Neural cell (in vitro differentiated cells): ENCODE data around the gene WIPF3. TPM values are rescaled to one million over a fixed set of nuclear protein-coding genes. Genes with fewer than 3 reads are reported as not detected.

ENCODE experiments used
- H2AFZ ChIP-seq: fragments of 200-600, 300-800 bp; sonication (generic), shearing (Covaris generic); 2 replicates; pipeline ENCODE4 v1.6.0; 2014; ENCODE audit warnings: low read depth, mild to moderate bottlenecking, antibody characterized with exemption, low read length, moderate library complexity
- H3F3A ChIP-seq: fragments of 200-600 bp; shearing (Covaris generic); 2 replicates; pipeline ENCODE4 v1.6.1; 2016; ENCODE audit warnings: mild to moderate bottlenecking, moderate library complexity, mixed read lengths, antibody characterized with exemption, low read length; ENCODE audit not compliant: insufficient read depth, poor library complexity, severe bottlenecking
- H3K27ac ChIP-seq: fragments of 200-600, 300-800 bp; sonication (generic), shearing (Covaris generic); 2 replicates; pipeline ENCODE4 v1.5.1; 2014; ENCODE audit warnings: mild to moderate bottlenecking, low read length, moderate library complexity
- H3K27me3 ChIP-seq: fragments of 300-800, 200-600 bp; sonication (generic), shearing (Covaris generic); 2 replicates; pipeline ENCODE4 v1.6.0; 2014; ENCODE audit warnings: mild to moderate bottlenecking, low read depth, low read length, moderate library complexity; ENCODE audit not compliant: insufficient read depth
- H3K36me3 ChIP-seq: fragments of 300-800, 200-600 bp; sonication (generic), shearing (Covaris generic); 2 replicates; pipeline ENCODE4 v1.5.1; 2014; ENCODE audit warnings: mild to moderate bottlenecking, antibody characterized with exemption, low read length, moderate library complexity; ENCODE audit not compliant: insufficient read depth
- H3K4me2 ChIP-seq: fragments of 300-800, 200-600 bp; sonication (generic), shearing (Covaris generic); 2 replicates; pipeline ENCODE4 v1.6.0; 2014; ENCODE audit warnings: mild to moderate bottlenecking, low read length
- H3K4me3 ChIP-seq: fragments of 300-800, 200-600 bp; sonication (generic), shearing (Covaris generic); 2 replicates; pipeline ENCODE4 v1.5.1; 2014; ENCODE audit warnings: mild to moderate bottlenecking, low read length, moderate library complexity
- H3K79me2 ChIP-seq: fragments of 200-600 bp; shearing (Covaris generic); replicated peaks from 2 replicates; pipeline ENCODE4 v1.6.0; 2014; ENCODE audit warnings: mild to moderate bottlenecking, low read length, moderate library complexity; ENCODE audit not compliant: insufficient read depth
- H3K9ac ChIP-seq: fragments of 300-800, 200-600 bp; sonication (generic), shearing (Covaris generic); 2 replicates; pipeline ENCODE4 v1.6.1; 2016; ENCODE audit warnings: mild to moderate bottlenecking, low read length, mixed read lengths
- H3K9me2 ChIP-seq: fragments of 200-600 bp; shearing (Covaris generic); 2 replicates; pipeline ENCODE4 v1.6.1; 2016; ENCODE audit warnings: mild to moderate bottlenecking, low read length, mixed read lengths; ENCODE audit not compliant: insufficient read depth
- H3K9me3 ChIP-seq: fragments of 200-600, 300-800 bp; sonication (generic), shearing (Covaris generic); 2 replicates; pipeline ENCODE4 v1.6.1; 2016; ENCODE audit warnings: mild to moderate bottlenecking, mixed run types, low read length, moderate library complexity, mixed read lengths
- H4K20me1 ChIP-seq: fragments of 200-600 bp; shearing (Covaris generic); 2 replicates; pipeline ENCODE4 v1.6.1; 2016; ENCODE audit warnings: mild to moderate bottlenecking, mixed run types; ENCODE audit not compliant: insufficient read depth
- EP300 ChIP-seq: fragments of 450-650 bp; conservative IDR thresholded peaks from 2 replicates; pipeline ENCODE4 v1.6.1; 2014; ENCODE audit warnings: antibody characterized with exemption, mild to moderate bottlenecking, moderate library complexity; ENCODE audit not compliant: poor library complexity, severe bottlenecking
- EZH2 ChIP-seq: fragments of 200-600, 300-800 bp; shearing (Covaris generic), sonication (generic); IDR thresholded peaks from 2 replicates; pipeline ENCODE4 v1.6.1; 2014; ENCODE audit warnings: antibody characterized with exemption, low read length, borderline replicate concordance, mild to moderate bottlenecking; ENCODE audit not compliant: insufficient read depth, poor library complexity, severe bottlenecking
- MXI1 ChIP-seq: fragments of 450-650 bp; conservative IDR thresholded peaks from 2 replicates; pipeline ENCODE4 v1.6.1; 2014; ENCODE audit warnings: antibody characterized with exemption, mild to moderate bottlenecking; ENCODE audit not compliant: poor library complexity, severe bottlenecking
- POLR2AphosphoS5 ChIP-seq: IDR thresholded peaks from 2 replicates; pipeline ENCODE4 v1.6.1; 2012
- RAD21 ChIP-seq: fragments of 450-650 bp; conservative IDR thresholded peaks from 2 replicates; pipeline ENCODE4 v1.6.1; 2014; ENCODE audit warnings: antibody characterized with exemption, mild to moderate bottlenecking, moderate library complexity
- SMC3 ChIP-seq: fragments of 450-650 bp; conservative IDR thresholded peaks from 2 replicates; pipeline ENCODE4 v1.6.1; 2014; ENCODE audit warnings: antibody characterized with exemption, mild to moderate bottlenecking, moderate library complexity; ENCODE audit not compliant: poor library complexity
- TAF1 ChIP-seq: IDR thresholded peaks from 2 replicates; pipeline ENCODE4 v1.6.1; 2012; ENCODE audit warnings: low read depth
- polyA plus RNA-seq: library from polyadenylated mRNA; depleted of rRNA; stranded (reverse); fragments of >200 nt; gene quantifications from 2 replicates; pipeline ENCODE4 v1.2.3, GENCODE V29; 2014
- TF ChIP-seq, protein P1 (sequence below): IDR thresholded peaks from 2 replicates; pipeline ENCODE4 v1.6.1; 2012; ENCODE audit warnings: borderline replicate concordance
- TF ChIP-seq, protein P2 (sequence below): fragments of 450-650 bp; IDR thresholded peaks from 2 replicates; pipeline ENCODE4 v1.5.1; 2014; ENCODE audit warnings: antibody characterized with exemption, mild to moderate bottlenecking, moderate library complexity; ENCODE audit not compliant: poor library complexity, severe bottlenecking

The WIPF3 gene
- polyA plus RNA-seq, 1 donor from 2014 or later = 3.8 TPM

DNA sequence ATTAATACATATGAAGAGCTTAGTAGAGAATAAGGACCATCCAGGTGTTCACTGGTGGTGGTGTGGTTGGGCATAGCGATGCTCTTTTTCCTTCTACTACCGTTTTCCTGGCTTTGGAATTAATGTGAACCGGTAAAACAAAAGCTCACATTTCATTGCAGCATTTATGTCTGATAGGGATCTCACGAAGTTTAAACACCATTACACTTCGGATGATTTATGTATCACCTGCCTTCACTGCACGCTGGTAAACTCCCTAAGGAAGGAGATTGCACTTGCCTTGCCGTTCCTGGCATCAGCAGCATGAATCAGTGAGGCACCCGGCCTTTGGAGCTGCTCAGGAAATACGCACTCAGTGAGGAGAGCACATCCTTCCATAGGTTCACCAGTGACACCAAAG is 47.5 kb downstream of the WIPF3 start:
- TF ChIP-seq POLR2AphosphoS5 (no peak), EZH2 (no peak), MXI1 (no peak), SMC3 (no peak), RAD21 (no peak), EP300 (no peak), TAF1 (no peak)
- TF ChIP-seq, protein P1, sequence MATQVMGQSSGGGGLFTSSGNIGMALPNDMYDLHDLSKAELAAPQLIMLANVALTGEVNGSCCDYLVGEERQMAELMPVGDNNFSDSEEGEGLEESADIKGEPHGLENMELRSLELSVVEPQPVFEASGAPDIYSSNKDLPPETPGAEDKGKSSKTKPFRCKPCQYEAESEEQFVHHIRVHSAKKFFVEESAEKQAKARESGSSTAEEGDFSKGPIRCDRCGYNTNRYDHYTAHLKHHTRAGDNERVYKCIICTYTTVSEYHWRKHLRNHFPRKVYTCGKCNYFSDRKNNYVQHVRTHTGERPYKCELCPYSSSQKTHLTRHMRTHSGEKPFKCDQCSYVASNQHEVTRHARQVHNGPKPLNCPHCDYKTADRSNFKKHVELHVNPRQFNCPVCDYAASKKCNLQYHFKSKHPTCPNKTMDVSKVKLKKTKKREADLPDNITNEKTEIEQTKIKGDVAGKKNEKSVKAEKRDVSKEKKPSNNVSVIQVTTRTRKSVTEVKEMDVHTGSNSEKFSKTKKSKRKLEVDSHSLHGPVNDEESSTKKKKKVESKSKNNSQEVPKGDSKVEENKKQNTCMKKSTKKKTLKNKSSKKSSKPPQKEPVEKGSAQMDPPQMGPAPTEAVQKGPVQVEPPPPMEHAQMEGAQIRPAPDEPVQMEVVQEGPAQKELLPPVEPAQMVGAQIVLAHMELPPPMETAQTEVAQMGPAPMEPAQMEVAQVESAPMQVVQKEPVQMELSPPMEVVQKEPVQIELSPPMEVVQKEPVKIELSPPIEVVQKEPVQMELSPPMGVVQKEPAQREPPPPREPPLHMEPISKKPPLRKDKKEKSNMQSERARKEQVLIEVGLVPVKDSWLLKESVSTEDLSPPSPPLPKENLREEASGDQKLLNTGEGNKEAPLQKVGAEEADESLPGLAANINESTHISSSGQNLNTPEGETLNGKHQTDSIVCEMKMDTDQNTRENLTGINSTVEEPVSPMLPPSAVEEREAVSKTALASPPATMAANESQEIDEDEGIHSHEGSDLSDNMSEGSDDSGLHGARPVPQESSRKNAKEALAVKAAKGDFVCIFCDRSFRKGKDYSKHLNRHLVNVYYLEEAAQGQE = no peak
- TF ChIP-seq, protein P2, sequence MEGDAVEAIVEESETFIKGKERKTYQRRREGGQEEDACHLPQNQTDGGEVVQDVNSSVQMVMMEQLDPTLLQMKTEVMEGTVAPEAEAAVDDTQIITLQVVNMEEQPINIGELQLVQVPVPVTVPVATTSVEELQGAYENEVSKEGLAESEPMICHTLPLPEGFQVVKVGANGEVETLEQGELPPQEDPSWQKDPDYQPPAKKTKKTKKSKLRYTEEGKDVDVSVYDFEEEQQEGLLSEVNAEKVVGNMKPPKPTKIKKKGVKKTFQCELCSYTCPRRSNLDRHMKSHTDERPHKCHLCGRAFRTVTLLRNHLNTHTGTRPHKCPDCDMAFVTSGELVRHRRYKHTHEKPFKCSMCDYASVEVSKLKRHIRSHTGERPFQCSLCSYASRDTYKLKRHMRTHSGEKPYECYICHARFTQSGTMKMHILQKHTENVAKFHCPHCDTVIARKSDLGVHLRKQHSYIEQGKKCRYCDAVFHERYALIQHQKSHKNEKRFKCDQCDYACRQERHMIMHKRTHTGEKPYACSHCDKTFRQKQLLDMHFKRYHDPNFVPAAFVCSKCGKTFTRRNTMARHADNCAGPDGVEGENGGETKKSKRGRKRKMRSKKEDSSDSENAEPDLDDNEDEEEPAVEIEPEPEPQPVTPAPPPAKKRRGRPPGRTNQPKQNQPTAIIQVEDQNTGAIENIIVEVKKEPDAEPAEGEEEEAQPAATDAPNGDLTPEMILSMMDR = no peak
- no peaks in the 10 kb centered on the region for H3K79me2 ChIP-seq

DNA sequence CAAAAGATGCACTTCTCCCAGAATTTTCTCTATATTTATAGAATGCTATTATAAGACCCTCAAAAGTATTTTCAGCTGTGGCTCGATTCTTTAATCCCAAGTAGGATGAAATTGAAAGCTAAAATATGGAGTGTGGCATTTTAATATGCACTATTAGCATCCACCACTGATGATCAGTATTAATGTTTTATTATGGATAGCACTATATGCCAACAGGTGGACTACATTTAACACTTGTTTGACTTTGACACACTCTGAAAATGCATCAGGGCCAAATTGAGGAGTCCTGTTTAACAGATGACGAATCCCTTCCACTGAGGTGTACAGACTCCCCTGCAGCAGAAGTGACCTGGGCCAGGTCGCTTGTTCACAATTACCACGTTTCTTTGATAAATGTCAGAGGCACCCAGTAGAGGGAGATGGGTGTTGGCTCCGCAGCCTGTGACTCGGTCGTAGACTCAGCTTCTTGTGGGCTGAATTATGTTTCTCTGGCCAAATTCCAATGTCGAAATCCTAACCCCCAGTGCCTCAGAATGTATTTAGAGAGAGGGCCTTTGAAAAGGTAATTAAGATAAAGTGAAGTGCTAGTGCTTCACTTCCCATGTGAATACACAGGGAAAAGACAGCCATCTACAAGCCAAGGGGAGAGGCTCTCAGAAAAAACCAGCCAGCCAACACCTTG is 48.1 kb downstream of the WIPF3 start:
- no peaks in the 10 kb centered on the region for H3K9me2 ChIP-seq
- H3K27me3 ChIP-seq = no peaks in the 10 kb centered on the region
- no peak overlapping the region for H3K9ac ChIP-seq
- no peak overlapping the region for H2AFZ ChIP-seq
- H4K20me1 ChIP-seq = no peaks in the 10 kb centered on the region
- H3K79me2 ChIP-seq = no peaks in the 10 kb centered on the region
- no peaks in the 10 kb centered on the region for H3F3A ChIP-seq
- H3K4me3 ChIP-seq = no peak overlapping the region
- TF ChIP-seq SMC3 (no peak), MXI1 (no peak), POLR2AphosphoS5 (no peak), TAF1 (no peak), EP300 (no peak), RAD21 (no peak)
- TF ChIP-seq, protein P1 = no peak
- no peak overlapping the region for H3K27ac ChIP-seq
- H3K4me2 ChIP-seq = no peak overlapping the region
- no peaks in the 10 kb centered on the region for H3K9me3 ChIP-seq
- H3K36me3 ChIP-seq = no peaks in the 10 kb centered on the region

More for the DNA sequence above, 47.5 kb downstream of the WIPF3 start:
- no peak overlapping the region for H2AFZ ChIP-seq
- no peak overlapping the region for H3K4me2 ChIP-seq
- H3K36me3 ChIP-seq = no peaks in the 10 kb centered on the region
- H4K20me1 ChIP-seq = no peaks in the 10 kb centered on the region
- no peaks in the 10 kb centered on the region for H3F3A ChIP-seq
- H3K4me3 ChIP-seq = no peak overlapping the region
- no peaks in the 10 kb centered on the region for H3K9me2 ChIP-seq
- H3K27ac ChIP-seq = no peak overlapping the region
- no peak overlapping the region for H3K9ac ChIP-seq
- H3K9me3 ChIP-seq = no peaks in the 10 kb centered on the region
- H3K27me3 ChIP-seq = no peaks in the 10 kb centered on the region
